HG02973 (cell line): ENCODE measurements around the gene ORC5.
"Not testable (repeated sequence)": the region's sequence is repeated elsewhere in the genome, so short reads cannot be mapped to it uniquely, and the experiment has no call there.

Source experiments
- ATAC-seq: cut with Tn5 transposase; IDR thresholded peaks from one replicate; pipeline ENCODE4 v1.9.1; 2021; ENCODE audit warnings: moderate library complexity; ENCODE audit not compliant: unreplicated experiment

The ORC5 gene

DNA sequence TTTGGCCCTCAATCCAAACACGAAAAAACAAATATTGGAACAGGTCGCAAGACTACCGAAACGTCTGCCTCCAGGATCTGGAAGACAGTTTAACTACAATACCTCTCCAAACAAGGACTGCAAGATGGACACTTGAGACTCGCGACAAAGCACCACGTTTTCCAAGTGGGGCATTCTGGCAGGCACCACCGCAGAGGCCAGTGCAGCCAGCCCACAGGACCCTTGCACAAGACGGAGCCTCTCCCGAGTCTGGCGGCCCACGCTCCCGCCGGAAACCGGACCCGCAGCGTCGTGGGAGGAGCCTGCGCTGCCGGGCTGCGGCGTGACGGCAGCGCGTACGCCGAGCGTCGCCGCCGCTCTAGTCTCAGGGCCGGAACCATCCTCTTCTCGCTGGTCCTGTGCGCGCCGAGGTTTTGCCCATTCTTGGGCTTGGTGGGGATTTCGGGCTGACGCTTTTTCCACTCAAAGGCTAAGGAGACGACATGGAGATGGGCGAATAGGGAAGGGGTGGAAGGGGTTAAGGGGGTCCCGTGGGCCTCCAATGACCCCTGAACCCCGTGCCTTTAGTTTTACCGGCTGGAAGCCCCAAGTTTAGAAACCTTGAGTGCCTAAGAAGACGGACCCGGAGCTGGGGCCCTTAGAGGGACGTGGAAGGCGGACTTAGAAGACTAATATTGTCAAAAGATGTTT, at the start of gene ORC5:
Gene ORC5 (minus strand): TSS at position 283 of the 690 bp plus-strand sequence. CDS start 109 bp downstream, at position 174.
- ATAC-seq: peak; percentile 99

DNA sequence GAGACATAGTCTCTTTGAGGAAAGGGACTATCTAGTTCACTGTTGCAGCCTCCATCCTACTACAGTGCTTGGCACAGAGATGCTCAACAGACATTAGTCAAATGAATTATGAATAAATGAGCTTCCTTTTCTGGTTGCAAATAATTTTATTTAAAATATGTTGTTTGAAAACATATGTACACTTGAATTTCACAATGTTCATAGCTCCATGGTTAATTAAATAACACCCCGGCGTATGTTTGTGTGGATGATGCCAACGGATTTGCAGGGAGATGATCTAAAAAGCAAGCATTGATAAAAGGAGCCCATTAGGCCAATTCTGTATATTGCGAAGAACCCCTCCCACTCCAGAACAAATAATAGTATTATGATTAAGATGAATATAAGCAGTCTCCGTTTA, 47.8 kb upstream of the ORC5 start:
- ATAC-seq: no peak

DNA sequence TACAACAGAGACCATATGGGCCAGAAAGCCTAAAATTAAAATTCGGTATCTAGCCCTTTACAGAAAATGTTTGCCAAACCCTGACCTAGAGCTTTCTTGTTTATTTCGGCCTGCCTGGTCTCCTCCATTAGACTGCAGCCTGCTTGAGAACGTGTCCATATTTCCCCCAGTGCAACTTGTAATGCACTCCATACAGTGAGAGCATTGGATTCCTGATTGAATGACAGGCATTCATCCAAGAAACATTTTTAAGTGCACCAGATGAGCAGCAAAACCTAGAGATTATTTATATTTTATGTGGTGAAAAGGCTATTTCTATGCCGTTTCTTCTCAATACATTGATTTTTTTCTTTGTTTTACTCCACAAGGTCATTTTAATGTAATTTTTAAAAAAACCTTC, 47.4 kb upstream of the ORC5 start:
- no peak for ATAC-seq

DNA sequence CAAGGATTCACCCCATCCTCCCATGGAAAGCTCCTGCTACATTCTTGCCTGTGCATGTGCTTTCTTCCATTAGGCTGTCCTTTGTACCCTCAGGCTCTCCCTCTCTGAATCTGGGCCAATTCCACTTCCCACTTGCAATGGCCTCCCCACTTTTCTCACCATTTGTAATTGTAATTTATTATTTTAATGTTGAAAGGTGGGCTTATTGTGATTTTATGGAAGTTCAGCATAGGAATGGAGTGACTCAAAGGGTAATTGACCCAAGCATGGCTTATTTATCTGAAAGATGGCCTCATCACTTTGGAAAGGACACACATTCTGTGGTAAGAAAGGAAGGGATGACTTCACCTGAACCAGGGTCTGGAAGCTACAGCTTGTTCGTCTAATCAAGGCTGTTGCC, 46.9 kb upstream of the ORC5 start:
- ATAC-seq: no peak

- no peak for ATAC-seq
Measured at GRCh38 chr7:104252409-104253134, 44.8 kb upstream of the ORC5 start.

DNA sequence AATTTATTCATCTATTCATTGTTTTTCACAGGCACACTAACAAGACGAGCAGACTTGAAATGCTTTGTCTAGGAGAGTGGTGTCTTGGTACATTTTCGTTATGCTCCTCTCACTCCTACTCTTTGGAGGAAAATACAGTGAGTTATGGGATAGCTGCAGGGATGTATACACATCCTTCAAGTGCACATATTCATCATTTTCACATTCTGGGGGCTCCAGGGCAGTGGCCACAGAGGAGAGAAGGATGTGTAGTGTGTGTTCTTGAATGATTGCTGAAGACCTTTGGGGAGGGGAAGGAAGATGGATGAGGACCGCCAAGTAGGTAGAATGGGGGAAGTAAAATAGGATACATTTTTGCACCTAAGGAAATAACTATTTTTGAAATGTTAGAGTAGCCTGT, 34.8 kb upstream of the ORC5 start:
- ATAC-seq: no peak

DNA sequence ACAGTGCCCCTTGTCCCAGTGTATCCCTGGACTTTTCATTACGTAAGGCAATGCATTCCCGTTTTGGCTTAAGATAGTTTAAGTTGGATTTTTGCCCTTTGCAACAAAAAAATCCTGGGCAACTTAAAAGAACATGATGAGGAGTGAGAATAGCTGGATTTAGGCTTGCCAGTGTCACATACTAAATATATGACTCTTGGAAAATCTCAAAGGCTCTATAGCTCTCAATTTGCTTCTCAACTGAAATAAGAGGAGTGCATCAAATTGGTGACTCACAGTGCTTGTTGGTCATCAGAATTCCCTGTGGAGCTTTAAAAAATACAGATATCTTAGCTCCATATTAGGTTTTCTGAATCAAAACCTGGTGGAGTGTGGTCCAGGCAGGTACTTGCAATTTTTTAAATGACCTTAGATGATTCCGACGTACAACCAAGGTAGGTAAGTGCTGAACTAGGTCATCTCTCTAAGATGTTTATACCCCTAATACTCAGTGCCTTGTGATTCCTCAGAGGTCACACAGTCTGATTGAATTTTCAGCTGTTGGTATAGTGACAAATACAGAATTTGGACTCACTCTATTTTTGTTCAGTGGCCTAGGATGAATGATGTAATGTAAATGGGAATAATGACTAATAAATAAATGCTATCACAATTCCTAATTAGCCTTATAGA, 33.9 kb upstream of the ORC5 start:
- no peak for ATAC-seq

DNA sequence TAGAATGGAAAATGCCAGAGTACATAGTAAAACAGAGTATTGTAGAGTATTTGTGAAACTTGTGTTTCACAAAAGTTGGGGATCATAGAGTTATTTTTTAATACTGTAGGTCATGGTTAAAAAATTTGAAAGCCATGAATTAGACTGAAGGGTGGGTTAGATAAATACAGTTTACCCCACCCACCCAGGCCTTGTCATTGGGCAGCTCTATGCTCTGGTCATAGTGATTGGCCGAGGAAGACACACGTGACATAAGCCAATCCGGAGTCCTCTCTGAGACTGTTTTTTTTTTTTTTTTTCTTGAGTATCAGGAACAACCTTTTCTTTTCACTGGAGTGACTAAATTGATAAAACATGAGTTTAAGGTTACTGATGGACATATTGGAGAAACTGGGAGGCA, 33.3 kb upstream of the ORC5 start:
- ATAC-seq: no peak

DNA sequence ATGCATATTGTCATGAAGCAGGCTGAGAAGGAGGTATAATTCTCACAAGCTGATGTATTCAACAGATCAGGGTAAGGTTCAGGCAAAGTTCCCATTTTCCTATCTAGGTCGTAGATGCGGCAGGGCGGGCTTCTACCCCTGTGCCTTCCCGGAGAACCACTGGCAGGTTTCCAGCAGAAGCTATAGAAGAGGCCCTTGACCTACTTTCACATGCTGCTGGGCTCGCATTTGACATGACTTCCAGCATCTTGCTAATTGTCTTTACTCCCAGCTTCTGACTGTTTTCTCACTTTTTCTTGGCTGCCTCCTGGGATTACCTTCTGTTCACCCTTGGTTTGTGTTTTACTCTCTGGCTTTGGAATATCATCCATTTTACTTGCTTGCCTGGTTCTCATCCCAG, 32.6 kb upstream of the ORC5 start:
- ATAC-seq: no peak

DNA sequence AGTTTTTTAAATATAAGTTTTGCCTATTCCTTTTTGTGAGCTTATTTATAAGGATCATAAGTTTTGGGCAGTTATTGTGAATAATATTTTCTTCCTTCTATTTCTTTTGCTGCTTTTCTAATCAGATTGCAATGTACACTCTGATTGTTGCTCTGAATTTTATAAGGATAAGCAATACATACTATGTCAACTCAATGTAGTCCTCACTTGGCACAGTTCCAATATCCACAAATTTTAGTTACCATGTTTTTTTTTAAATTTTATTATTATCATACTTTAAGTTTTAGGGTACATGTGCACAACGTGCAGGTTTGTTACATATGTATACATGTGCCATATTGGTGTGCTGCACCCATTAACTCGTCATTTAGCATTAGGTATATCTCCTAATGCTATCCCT, 27.2 kb upstream of the ORC5 start:
- ATAC-seq: not testable (repeated sequence)

GRCh38 chr7:104231054-104232046, 23.5 kb upstream of the ORC5 start:
- ATAC-seq: peak; percentile 96

DNA sequence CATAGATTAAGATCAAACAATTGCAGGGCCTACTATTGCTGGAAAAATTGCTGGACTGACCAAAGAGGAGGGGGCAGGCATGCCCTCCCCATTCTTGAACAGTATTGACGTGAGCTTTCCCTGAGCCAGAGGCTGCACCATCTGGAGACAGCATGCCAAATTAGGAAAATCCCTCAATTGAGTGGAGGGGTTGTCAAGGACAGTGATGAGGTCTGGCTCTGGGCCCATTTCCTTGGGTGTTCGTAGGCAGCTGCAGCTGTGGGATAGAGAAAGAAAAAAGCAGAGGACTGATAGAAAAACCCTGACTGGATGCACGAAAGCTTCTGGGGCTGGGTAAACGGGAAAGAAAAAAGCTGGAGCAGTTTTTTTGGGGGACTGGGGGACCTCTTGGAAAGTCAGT, 22.8 kb upstream of the ORC5 start:
- no peak for ATAC-seq

GRCh38 chr7:104228442-104228841, 20.6 kb upstream of the ORC5 start:
- no peak for ATAC-seq

DNA sequence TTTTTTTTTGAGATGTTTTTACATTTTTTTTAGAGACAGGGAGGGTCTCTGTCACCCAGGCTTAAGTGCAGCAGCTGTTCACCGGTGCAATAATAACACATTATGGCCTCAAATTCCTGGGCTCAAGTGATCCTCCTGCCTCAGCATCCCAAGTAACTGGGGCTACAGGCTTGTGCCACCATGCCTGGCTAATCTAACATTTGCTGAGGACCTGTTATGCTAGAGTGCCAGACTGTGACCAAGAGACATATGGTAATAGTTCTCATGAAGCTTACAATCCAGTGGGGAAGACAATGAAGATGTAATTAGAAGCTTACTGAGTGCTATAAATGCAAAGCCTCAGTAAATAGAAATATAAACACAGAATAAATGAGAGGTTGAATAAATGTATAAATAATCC, 17.6 kb upstream of the ORC5 start:
- no peak for ATAC-seq

- no peak for ATAC-seq
Measured at GRCh38 chr7:104217620-104218019, 9.8 kb upstream of the ORC5 start.

- no peak for ATAC-seq
Measured at GRCh38 chr7:104209063-104209462, 1.2 kb upstream of the ORC5 start.

GRCh38 chr7:104208421-104208780, 588 bp upstream of the ORC5 start:
- no peak for ATAC-seq

GRCh38 chr7:104207348-104207730, 474 bp downstream of the ORC5 start:
- peak; percentile 22 for ATAC-seq

- ATAC-seq: no peak
Measured at GRCh38 chr7:104206841-104207240, 972 bp downstream of the ORC5 start.

DNA sequence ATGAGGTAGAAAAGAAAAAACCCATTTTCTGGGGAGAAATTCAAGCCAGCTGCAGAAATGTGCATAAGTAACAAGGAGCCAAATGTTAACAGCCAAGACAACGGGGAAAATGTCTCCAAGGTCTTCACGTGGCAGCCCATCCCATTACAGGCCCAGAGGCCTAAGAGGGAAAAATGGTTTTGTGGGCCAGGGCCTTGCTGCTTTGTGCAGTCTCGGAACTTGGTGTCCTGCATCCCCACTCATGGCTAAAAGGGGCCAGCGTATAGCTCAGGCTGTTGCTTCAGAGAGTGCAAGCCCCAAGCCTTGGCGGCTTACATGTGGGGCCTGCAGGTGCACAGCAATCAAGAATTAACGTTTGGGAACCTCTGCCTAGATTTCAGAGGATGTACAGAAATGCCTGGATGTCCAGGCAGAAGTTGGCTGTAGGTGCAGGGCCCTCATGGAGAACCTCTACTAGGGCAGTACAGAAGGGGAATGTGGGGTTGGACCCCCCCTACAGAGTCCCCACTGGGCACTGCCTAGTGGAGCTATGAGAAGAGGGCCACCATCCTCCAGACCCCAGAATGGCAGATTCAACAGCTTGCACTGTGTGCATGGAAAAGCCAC, 9.0 kb downstream of the ORC5 start:
- no peak for ATAC-seq

DNA sequence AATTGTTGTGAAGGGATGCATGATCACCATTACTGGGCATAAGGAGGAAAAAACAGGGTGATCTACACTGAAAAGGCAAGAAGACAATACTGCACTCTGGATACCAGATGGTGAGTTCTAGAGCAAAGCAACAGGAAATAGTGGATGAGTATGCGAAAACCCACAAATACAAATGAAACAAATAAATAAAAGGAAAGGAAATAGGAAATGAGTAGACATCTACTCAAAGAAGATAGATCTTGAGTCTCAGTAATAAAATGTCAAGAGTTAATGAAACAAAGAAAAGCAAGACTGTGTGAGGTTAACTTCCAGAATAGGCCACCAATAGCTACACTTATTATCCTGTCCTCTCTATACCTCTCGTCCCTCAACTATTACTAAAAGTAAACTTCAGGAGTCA, 11.7 kb downstream of the ORC5 start:
- no peak for ATAC-seq
